Stimulated activated CD4-positive, alpha-beta T cell treated with anti-CD3 and anti-CD28 coated beads, Interleukin-1b, Interleukin-23, amount 100 ng/mL, for 1 hour (primary cell): ENCODE measurements around the gene ABHD8.
"Not testable (repeated sequence)": the region's sequence is repeated elsewhere in the genome, so short reads cannot be mapped to it uniquely, and the experiment has no call there.

Experiments used
- DNase-seq, 2 donors: peaks; one replicate each; pipeline ENCODE4 v3.0.0-alpha.2; 2020; ENCODE audit warnings: low read depth in 2 of 2

Gene ABHD8

DNA sequence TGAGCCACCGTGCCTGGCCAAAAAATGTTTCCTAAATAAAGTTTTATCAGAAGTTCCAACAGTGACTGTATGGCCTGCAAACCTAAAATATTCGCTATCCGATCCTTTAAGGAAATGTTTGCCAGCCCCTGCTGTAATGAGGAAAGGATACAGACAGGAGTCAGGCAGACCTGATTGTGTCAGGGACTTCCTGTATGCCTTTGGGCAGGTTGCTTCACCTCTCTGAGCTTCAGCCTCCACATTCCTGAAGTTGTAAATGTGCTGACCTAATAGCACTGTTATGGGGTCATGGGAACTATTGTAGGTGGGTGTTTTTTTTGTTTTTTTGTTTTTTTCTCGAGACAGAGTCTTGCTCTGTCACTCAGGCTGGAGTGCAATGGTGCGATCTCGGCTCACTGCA is 6.2 kb downstream of the ABHD8 start:
- DNase-seq = no peak

GRCh38 chr19:17296273-17296672 is 7.0 kb downstream of the ABHD8 start:
- no peak for DNase-seq

DNA sequence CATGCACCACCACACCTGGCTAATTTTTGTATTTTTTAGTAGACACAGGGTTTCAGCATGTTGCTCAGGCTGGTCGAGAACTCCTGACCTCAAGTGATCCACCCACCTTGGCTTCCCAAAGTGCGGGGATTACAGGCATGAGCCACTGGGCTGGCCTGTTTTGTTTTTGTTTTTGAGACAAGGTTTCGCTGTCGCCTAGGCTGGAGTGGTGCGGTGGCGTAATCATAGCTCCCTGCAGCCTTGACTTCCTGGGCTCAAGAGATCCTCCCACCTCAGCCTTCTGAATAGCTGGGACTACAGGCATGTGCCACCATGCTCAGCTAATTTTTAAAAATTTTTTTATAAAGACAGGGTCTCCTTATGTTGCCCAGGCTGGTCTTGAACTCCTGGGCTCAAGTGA is 7.7 kb downstream of the ABHD8 start:
- DNase-seq = not testable (repeated sequence)

- DNase-seq = peak in 1 of 2 donors; percentile 39
These were observed 9.0 kb downstream of the ABHD8 start for GRCh38 chr19:17294051-17294891.

DNA sequence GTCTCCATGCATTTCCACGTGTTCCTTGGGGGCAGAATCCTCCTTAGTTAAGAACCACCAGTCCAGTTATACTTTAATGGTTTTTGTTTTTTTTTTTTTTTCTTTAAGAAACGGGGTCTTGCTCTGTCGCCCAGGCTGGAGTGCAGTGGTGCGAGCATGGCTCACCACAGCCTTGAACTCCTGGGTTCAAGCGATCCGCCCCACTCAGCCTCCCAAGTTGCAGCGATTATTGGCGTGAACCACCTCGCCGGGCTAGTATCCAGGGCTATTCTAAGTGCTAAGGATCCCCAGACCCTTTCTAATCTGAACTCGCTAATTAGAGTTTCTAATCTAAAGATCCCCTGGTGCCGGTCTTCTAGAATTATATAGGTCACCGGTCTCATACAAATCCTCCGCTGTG is 9.6 kb downstream of the ABHD8 start:
- DNase-seq = no peak

- DNase-seq = peak; percentile 48 to 74
These were observed 10.7 kb downstream of the ABHD8 start for GRCh38 chr19:17292301-17293074.

DNA sequence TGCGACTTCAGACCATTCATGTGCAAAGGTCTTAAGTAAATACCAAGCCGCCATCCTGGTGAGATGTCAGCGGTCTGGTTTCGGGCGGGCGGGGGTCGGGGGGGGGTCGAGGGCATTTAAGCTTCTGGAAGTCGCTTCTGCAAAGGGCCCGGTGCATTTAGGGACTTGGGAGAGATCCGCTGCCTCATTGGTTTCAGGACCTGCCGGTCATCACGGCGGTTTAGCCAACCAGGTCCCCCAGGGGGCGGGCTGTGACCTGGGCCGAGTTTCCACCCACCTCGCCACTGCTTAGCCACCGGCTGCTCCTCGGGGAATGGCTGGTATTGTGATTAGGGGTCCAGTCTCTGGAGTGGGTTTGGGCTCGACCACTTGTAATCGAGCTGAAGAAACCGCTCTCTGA is 13.7 kb downstream of the ABHD8 start:
- DNase-seq = peak in 1 of 2 donors; percentile 7

GRCh38 chr19:17286752-17287151 is 16.5 kb downstream of the ABHD8 start:
- DNase-seq = no peak

DNA sequence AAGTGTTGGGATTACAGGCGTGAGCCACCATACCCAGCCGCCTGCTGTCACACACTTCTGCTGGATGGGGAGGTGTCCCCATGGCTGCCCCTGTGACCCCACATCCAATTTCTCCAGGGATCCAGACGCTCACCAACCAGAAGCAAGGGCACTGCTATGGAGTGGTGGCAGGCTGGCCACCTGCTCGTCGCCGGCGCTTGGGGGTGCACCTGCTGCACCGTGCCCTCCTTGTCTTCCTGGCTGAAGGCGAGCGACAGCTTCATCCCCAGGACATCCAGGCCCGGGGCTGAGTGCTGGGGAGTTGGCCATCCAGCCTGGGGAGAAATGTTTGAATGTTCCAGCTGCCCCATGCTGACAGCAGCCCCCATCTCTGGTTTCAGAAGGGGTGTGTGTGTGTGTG is 17.0 kb downstream of the ABHD8 start:
- DNase-seq = no peak

GRCh38 chr19:17285415-17286135 is 17.6 kb downstream of the ABHD8 start:
- DNase-seq = no peak

DNA sequence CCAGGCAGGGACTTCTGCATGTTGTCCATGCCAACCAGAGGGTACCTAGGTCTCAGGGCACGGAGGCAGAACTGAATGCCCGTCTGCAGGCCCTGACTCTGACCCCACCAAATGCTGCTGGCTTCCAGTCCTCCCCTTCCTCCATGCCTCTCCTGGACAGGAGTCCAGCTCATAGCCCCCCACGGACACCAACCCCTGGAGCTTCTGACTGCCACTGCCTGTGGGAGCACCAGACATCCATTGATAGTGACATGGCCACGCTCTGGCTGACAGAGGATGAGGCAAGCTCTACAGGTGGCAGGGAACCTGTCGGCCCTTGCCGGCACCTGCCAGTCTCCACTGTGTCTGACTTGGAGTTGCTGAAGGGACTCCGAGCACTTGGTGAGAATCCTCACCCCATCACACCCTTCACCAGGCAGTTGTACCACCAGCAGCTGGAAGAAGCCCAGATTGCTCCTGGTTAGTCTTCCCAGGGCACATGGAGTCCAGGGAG is 19.7 kb downstream of the ABHD8 start:
- no peak for DNase-seq

DNA sequence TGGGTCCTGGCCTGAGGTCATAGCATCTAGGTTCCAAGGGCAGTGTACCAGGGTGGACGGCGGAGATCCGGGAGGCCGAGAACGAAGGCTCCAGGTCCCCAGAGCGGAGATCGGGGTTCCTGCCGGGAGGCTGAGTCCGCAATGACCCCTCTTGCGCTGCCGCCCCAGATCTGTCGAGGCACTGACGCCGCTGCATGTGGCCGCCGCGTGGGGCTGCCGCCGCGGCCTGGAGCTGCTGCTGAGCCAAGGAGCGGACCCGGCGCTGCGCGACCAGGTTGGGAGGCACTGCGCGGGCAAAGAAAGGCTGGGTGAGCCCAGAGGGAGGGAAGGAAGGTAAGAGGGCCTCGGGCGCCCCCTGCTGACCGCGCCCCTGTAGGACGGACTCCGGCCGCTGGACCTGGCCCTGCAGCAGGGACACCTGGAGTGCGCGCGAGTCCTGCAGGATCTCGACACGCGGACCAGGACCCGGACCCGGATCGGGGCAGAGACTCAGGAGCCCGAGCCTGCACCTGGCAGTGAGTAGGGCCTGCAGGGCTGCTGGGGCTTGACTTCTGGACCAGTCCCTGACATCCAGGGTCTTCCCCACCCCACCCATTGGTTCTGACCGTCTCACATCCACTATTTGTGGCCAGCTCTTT is 20.6 kb downstream of the ABHD8 start:
- peak; percentile 65 to 68 for DNase-seq

DNA sequence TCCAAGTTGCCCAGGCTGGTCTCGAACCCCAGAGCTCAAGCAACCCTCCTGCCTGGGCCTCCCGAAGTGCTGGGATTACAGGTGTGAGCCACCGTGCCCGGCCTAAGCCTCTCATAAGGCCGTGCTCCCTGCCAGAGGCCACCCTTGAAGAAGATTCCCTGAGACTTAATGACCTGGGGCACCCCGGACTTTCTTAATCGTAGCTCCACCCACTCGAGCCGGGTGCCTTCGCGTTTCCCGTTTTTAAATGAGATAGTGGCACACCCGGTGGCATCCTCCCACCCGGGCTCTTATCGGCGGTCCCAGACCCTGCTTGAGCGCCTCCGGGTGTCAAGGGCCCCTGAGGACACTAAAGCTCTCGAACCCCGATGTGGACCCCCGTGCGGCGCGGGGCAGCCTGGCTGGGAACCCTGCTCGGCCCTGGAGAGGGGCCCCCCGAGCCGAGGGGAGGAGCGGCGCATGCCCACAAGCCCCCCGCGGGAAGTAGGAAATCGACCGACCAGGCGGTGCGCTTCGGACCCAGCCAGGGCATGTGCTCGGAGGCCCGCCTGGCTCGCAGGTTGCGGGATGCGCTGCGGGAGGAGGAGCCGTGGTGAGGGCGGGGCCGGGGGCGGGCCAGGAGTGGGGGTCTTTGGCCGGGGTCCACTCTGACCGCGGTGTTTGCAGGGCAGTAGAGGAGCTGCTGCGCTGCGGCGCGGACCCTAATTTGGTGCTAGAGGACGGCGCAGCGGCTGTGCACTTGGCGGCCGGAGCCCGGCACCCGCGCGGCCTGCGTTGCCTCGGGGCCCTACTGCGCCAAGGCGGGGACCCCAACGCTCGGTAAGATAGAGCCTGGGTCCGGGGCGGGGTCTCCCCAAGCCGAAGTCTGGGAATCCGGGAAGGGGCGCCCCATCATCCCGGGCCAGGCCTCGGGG is 21.6 kb downstream of the ABHD8 start, which contains the start of gene ANKLE1:
Gene ANKLE1, plus strand, starts transcription at position 511 of the 914 bp plus-strand sequence. Its CDS starts 20 bp downstream, at position 531.
- DNase-seq = peak in 1 of 2 donors; percentile 10

DNA sequence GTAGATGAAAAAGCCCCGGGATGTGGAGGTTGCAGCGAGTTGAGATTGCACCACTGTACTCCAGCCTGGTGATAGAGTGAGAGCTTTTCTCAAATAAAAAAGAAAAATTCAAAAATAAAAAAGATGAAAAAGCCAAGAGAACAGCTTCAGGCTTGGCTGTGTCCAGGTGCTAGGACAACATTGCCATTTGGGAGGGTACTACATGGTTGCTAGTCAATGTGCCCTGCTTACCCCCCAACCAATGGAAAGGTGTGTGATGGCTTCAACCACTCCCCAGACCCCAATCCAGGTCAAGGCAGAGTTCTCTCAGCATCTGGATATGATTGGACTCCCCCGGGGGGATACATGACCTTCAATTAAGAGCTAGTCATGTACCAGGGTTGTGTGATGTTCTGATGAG is 23.8 kb downstream of the ABHD8 start:
- DNase-seq = no peak

DNA sequence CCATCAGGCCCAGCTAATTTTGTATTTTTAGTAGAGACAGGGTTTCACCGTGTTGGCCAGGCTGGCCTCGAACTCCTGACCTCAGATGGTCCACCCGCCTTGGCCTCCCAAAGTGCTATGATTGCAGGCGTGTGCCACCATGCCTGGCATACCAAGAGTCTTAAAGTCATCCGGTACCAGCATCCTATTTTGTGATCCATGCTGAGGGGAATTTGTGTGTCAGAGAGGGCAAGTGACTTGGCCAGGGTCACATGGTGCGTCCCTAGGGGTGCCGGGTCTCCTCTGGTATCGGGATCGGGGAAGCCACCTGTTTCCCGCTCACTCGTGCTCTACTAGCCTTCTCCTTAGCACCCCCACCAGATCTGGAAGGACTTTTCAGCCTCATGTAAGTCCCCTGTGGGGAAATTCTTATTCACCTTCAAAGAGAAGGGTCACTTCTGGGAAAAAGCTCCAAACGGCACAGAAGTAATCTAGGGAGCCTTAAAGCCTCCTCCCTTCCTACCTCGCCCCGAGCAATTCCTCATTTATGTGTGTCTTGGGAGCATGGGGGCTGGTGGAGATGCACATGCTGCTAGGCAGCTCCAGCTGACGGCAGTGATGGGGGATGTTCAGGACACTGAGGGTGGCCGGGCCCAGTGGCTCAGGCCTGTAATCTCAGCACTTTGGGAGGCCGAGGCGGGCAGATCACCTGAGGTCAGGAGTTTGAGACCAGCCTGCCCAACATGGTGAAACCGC is 27.6 kb downstream of the ABHD8 start:
- no peak for DNase-seq

DNA sequence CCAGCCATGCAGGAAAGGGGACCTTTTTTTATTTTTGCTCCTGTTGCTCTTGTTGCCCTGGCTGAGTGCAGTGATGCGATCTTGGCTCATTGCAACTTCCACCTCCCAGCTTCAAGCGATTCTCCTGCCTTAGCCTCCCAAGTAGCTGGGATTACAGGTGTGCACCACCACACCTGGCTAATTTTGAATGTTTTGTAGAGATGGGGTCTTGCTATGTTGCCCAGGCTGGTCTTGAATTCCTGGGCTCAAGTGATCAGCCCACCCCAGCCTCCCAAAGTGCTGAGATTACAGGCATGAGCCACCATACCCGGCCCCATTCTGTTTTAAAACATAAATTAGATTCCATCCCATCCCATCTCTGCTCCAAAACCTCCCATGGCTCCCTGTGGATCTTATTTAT is 28.3 kb downstream of the ABHD8 start:
- not testable (repeated sequence) for DNase-seq

- no peak for DNase-seq
These were observed 34.5 kb downstream of the ABHD8 start for GRCh38 chr19:17268754-17269153.

DNA sequence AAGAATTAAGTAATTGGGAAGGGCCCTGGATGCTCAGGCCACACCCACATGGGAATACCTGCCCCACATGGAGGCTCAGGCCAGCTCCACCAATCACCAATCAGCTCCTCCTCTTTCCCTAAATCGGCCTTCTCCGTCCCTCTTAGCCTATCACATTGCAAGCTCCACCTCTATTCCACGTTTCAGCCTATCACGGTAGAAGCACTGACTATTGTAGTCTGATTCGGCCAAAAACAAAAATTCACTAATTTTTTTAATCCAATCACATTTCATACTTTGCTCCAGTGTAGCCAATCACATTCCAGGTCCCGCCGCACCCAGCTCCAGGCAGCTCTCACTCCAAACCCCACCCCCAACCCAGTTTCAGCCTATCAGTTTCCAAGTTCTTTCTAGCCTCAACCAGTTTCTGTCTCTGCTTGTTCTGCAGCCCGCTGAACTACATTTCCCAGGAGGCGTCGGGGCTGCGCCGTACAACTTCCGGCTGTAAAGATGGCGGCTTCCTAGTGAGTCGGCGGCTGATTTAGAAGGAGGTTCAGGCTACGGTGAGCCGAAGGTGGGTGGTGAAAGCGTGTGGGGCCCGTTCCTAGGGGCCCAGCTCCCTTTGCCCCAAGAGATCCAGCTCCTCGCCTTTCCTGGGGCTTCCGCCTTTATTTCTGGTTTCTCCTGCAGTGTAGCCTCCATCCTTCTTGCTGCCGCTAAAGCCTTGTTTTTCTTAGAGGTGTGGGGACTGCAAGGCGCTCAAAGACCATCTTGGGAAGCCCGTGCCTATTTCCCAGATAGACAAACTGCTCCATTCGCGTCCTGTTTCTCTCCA is 36.0 kb downstream of the ABHD8 start, which contains the start of gene BABAM1:
Gene BABAM1, plus strand, starts transcription at position 469 of the 814 bp plus-strand sequence. CDS start 1,364 bp downstream, outside the sequence.
- peak; percentile 83 to 88 for DNase-seq

DNA sequence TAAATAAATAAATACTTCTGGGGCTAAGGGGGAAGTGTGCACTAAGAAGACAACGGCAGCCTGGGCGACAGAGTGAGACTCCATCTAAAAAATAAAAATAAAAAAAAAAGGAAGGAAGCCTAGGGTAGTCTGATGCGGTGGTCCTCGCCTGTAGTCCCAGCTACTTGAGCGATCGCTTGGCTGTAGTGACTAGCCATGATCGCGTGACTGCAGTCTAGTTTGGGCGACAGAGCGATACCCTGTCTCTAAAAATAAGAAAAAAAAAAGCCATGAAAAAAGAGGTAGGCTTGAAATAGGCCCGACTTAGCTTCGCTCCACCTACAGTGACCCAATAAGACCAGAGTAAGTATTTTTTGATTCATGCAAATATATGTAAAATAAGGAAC is 36.6 kb downstream of the ABHD8 start:
- no peak for DNase-seq
